Mesenteric fat pad (tissue), 1 donor: ENCODE measurements around the gene DOCK1. TPM values are rescaled to one million over a fixed set of nuclear protein-coding genes. Genes with fewer than 3 reads are reported as not detected.

Experiments
- DNase-seq: peaks from one replicate; pipeline ENCODE4 v3.0.0-alpha.2; 2020; ENCODE audit warnings: low spot score
- total RNA-seq: library from RNA; stranded (reverse); fragmentation: NEBNext Ultra II Directional; extraction: Animal tissue kit (Norgen Biotek cat#: 25700); gene quantifications from one replicate; pipeline ENCODE4 v1.2.1, GENCODE V29; 2021
- donor health status: DM: yes; HTN: yes; CAD: no.

The DOCK1 gene
- total RNA-seq, 1 donor from 2014 or later, result 46.0 TPM

- DNase-seq, result no peak
Measured at GRCh38 chr10:127343821-127344220, 438.6 kb downstream of the DOCK1 start.

DNA sequence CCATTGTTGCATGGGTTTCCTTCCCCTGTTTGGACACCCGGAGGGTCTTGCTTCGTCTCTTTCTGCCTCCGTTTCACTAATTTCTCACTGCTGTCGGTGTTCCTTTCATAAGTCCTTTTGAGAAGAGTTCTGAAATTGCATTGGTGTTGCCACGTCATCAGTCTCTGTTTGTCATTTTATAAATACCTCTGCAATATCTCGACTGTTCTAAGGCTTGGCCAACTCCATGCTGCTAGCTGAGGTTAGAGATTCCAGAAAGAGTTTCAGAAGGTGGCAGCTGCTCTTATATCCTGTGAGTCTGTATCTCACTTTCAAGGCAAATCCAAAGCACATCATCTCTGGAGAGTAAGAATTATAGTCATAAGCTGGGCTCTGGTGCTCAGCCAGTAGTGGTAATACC is 439.1 kb downstream of the DOCK1 start:
- no peak for DNase-seq

DNA sequence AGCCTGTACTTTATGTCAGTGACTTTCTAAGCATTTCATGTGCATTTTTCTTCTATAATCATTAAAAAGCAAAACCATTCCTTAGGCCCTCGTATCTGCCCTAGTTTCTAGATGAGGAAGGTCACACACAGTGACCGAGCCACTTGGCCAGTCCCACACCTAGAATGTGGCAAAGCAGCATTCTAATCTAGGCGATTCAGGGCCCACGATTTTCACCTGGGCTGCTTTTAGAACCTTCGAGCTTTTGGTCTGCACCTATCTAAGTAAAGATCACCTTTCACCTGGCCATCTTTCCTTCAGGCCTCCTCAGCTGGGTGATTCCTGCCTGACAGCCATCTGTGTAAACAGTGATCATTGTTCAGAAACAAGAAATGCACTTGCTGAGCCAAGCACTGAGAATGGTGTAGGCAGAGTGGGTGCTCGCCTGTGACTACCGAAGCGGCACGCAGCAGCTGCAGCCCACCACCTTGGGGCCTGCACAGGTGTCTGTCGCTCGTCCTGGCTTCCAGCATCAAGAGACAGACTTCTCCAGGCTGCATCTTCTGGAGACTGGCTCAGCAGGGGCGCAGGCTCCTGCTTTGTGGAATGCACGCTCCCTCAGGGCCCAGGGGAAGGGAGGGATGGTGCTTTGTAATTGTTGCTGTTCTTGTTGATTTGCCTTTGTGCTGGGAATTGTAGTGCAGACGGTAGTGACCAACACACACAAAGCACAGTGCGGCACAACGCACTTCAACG is 440.2 kb downstream of the DOCK1 start:
- no peak for DNase-seq

DNA sequence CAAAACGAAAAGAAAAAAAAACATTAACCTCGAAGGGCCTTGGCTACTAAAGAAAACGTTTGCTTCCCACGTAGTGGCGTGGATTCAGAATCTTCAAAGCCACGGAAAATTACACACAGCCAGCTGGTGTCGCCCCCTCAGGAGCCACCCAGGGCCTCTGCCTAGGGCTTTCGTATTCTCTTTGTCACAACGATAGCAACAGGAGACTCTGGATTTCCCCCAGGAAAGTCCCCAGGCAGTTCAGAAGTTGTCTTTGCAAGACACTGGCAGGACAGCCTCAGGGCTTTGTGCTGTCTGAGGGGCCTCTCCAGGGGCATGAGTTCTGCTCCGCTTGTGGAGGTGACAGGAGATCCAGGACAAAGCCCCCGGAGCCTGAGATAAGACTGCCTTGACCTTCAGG is 441.4 kb downstream of the DOCK1 start:
- DNase-seq, result no peak

DNA sequence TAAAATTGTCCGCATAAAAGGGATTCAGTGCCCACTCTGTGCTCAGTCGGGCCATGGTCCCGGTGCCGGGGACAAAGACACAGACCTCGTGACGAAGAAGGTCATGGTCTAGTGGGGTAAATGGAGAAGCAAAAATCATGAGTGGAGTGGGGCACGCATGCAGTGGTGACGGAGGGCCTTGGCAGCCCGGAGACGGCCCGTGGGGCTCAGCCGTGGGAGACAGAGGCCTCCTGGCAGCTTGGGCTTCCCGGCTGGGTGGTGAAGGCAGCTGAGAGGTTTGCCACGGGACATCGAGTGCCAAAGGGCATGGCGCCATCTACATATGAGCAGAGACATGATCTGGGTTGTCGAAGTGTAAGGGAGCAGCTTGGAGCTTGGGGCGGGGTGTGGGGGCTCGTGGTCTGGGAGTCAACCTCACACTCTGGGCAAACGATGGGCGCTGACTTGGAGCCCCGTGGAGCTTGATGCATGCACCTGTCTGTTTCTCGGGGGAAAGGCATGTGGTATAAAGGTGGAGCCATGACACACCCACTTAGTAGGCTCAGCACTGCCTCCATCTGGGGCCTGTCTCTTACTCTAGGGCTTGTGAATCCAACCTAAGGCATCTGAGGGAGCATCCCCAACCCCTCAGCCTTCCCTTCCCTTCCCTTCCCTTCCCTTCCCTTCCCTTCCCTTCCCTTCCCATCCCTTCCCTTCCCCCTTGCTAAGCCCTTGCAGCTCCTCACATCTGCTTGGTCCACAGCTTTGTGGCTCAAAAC is 442.2 kb downstream of the DOCK1 start:
- DNase-seq, result no peak

DNA sequence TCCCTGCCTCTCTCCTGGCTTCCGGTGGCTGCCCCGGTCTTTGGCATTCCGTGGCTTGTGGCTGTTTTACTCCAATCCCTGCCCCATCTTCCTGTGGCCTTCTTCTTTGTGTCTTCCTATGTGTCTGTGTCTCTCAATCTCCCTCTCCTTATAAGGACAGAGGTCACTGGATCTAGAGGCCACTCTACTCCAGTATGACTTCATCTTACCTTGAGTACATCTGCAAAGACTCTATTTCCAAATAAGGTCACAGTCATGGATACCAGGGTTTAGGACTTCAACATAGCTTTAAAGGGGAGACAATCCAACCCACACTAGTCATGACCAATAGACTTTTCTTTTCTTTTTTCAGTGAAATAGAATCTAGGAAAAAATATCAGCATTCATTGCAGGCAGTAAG is 444.5 kb downstream of the DOCK1 start:
- DNase-seq, result no peak

DNA sequence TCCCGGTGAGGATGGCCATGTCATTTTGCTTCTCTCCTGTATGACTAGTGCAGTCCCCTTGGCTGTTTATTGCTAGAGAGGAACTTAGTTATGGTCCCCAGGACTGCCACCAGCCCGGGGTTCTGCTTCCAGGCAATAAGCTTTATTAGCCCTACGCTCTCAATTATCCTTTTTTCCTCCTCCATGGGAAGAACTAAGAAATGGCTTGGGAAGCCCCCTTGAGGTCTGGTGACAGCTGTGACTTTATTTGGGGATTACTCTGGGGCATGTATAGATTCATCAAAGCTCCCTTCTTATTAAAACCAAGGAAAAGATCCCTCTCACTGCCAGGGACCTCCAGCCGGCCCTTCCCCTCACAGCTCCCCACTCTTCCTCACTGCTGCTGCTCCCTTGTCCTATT is 446.3 kb downstream of the DOCK1 start:
- no peak for DNase-seq

DNA sequence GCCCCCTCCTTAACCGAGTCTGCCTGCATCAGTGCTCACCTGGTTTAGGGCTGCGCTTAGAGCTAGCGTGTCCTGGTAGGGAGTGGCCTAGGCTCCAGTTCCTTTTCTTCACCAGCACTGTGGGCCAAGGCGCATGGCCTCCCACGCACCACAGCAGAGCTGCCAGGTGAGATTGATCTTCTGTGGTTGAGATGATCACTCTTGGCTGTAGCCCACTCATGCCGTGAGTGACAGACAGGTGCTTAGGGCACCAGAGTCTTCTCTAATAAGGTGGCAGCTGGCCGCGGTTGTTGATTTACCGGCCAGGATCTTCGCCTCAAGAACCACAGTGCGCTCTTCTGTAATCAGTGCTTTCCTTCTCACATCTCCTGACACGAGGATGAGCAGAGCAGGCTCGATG is 448.3 kb downstream of the DOCK1 start:
- no peak for DNase-seq

DNA sequence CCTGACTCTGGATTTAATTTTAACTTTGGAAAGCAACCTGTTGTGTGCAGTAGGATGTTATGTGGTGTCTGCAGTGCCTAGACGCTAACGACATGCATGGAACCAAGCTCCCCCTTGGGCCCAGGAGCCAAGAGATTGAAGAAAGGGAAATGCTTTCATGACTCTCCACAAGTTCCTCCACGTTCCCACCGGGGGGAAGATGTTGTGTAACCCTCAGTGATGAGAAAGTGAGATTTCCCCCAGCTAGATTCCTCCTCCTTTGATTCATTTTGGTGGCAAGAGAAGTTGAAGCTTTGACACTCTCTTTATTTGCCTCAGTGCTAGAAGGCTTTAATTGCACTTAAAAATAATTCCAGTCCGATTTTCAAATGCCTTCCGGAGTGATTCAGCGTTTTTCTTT is 449.0 kb downstream of the DOCK1 start:
- no peak for DNase-seq

GRCh38 chr10:127354992-127355391 is 449.8 kb downstream of the DOCK1 start:
- DNase-seq, result no peak

GRCh38 chr10:127356360-127356759 is 451.1 kb downstream of the DOCK1 start:
- no peak for DNase-seq

DNA sequence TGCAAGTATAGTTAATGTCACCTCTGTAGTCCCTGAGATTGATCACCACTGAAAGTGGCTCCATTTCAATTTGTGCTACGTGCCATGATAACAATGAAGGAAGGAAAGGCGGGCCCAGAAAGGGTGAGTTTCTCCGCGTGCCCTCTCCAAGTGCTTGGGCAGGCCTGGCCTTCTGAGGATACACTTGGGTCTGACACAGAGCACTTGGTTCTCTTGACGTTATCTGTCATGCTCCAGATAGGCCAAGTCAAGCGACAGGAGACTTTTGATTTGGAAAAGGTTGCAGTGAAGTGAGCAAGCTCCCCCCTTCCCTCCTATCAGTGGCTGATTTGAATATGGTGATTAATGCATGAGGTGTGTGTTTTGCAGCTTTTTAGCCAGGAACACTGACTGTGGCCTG is 452.0 kb downstream of the DOCK1 start:
- no peak for DNase-seq

- DNase-seq, result no peak
Measured at GRCh38 chr10:127358337-127358736, 453.1 kb downstream of the DOCK1 start.

GRCh38 chr10:127364034-127364433 is 458.8 kb downstream of the DOCK1 start:
- DNase-seq, result no peak

GRCh38 chr10:127368101-127368500 is 462.9 kb downstream of the DOCK1 start:
- no peak for DNase-seq

DNA sequence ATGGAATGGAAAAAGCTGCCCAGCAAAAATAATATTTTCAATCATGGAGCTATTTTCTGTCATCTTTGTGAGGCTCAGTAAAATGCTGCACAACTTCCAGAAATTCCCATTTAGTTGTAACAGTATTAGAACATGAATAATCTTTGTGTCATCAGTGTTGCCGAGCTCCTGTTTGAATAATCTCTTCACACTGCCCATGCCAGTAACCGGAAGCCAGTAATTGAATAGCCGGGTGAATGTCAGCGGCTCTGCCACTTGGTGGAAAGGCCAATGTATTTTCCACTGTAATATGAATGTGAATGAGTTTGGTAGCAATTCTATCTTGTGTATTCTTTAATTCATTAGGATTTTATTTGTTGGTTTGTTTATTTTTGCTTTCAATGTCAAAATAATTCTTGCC is 463.7 kb downstream of the DOCK1 start:
- no peak for DNase-seq

GRCh38 chr10:127370601-127371000 is 465.4 kb downstream of the DOCK1 start:
- DNase-seq, result no peak

DNA sequence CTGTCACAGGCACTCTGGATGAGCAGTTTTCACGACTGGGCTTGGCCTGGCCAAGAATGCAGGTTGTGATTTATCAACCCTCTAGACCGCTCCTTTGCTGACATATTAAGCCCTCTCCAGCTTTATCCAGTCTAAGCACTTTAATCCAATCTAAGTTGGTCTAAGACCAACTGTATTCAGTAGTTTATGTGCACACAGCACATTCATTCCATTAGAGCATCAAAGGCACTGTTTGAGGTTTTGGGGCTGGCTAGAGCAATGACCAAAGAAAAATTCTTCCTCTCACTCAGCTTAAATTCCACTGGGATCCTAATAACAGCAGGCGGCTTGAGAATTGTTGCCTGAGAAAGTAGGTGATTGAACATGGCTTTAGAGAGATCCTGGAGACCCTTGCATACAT is 467.1 kb downstream of the DOCK1 start:
- no peak for DNase-seq

DNA sequence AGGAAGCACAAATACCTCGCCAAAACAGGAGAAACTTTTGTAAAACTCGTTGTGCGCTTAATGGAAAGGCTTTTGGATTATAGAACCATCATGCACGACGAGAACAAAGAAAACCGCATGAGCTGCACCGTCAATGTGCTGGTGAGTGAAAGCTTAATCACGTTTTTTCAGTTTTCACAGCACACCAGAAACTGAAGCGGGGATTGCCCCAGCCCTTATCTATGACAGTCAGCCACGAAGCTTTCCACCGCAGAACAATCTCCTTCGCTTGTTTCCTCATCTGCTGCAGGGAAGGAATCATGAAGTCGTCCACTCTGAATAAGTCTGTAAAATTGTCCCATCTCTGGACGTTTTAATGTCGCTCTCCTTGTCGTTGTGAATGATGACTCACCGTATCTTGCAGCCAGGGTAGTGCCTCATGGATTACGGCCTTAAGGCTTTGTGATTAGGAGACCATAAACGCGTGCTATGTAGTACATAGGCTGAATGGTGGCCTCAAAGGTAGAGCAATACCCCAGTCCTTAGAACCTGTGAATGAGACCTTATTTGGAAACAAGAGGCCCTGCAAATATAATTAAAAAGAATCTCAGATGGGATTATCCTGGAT is 468.9 kb downstream of the DOCK1 start:
- no peak for DNase-seq

DNA sequence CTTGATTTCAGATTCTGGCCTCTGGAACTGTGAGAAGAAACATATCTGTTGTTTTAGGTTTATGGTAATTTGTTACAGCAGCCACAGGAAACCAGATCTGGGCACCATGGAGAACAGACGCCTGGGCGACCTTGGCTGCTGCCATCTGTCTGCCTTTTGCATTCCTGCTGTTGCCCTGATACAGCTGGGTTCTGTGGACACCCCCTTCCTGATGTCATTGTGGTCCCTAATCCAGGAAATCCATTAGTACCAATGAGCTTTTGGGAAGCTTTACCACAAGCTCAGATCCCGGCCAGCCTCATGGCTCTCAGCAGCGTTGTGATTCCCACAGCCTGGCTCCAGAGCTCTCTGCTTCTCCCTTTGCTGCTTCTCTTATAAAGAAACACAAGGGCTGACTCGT is 469.7 kb downstream of the DOCK1 start:
- no peak for DNase-seq

GRCh38 chr10:127375461-127375860 is 470.2 kb downstream of the DOCK1 start:
- DNase-seq, result no peak

GRCh38 chr10:127376071-127376470 is 470.8 kb downstream of the DOCK1 start:
- DNase-seq, result no peak

- no peak for DNase-seq
Measured at GRCh38 chr10:127378628-127379027, 473.4 kb downstream of the DOCK1 start.
